GM20000 (cell line): Measurements from ENCODE around the gene ABCC11.

Experiments
- DNase-seq: peaks from one replicate; pipeline ENCODE4 v3.0.0; 2012; ENCODE audit warnings: low spot score
- CTCF ChIP-seq: IDR thresholded peaks from 2 replicates; pipeline ENCODE4 v1.5.1; 2012; ENCODE audit warnings: mild to moderate bottlenecking, control low read depth; ENCODE audit errors: extremely low read depth, missing control alignments

Gene ABCC11

GRCh38 chr16:48235058-48235555 is 12.2 kb downstream of the ABCC11 start:
- no peak for DNase-seq
- TF ChIP-seq CTCF, result no peak

GRCh38 chr16:48234630-48235029 is 12.7 kb downstream of the ABCC11 start:
- no peak for TF ChIP-seq CTCF
- no peak for DNase-seq

- TF ChIP-seq CTCF, result no peak
- no peak for DNase-seq
Measured at GRCh38 chr16:48232493-48233040, 14.8 kb downstream of the ABCC11 start.

GRCh38 chr16:48231727-48232492 is 15.4 kb downstream of the ABCC11 start:
- peak; percentile 46 for TF ChIP-seq CTCF
- DNase-seq, result peak; percentile 59

GRCh38 chr16:48225456-48225855 is 21.9 kb downstream of the ABCC11 start:
- no peak for TF ChIP-seq CTCF
- no peak for DNase-seq

GRCh38 chr16:48223490-48223889 is 23.8 kb downstream of the ABCC11 start:
- no peak for TF ChIP-seq CTCF
- DNase-seq, result no peak

GRCh38 chr16:48220891-48221290 is 26.4 kb downstream of the ABCC11 start:
- no peak for TF ChIP-seq CTCF
- no peak for DNase-seq
